GM19239 (cell line): Measurements from ENCODE around the gene FAM83B.
"Not testable (repeated sequence)": the region's sequence is repeated elsewhere in the genome, so short reads cannot be mapped to it uniquely, and the experiment has no call there.

Experiments
- DNase-seq: peaks from one replicate; pipeline ENCODE4 v3.0.0; 2011; ENCODE audit warnings: low spot score; ENCODE audit not compliant: insufficient read length
- FAIRE-seq: peaks from 2 replicates; lab custom pipeline; 2011; peaks lifted over from hg19 to GRCh38; lab: Jason Lieb, UNC

The FAM83B gene

GRCh38 chr6:54959820-54960219 is 113.2 kb downstream of the FAM83B start:
- DNase-seq: no peak
- FAIRE-seq: no peak

DNA sequence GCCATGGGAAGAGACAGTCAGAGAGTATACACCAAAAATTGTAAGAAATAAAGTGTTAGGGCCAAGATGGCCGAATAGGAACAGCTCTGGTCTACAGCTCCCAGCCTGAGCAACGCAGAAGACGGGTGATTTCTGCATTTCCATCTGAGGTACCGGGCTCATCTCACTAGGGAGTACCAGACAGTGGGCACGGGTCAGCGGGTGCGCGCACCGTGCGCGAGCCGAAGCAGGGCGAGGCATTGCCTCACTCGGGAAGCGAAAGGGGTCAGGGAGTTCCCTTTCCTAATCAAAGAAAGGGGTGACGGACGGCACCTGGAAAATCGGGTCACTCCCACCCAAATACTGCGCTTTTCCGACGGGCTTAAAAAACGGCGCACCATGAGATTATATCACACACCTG is 114.8 kb downstream of the FAM83B start:
- not testable (repeated sequence) for DNase-seq, FAIRE-seq

GRCh38 chr6:54970337-54970736 is 123.8 kb downstream of the FAM83B start:
- DNase-seq: no peak
- no peak for FAIRE-seq

DNA sequence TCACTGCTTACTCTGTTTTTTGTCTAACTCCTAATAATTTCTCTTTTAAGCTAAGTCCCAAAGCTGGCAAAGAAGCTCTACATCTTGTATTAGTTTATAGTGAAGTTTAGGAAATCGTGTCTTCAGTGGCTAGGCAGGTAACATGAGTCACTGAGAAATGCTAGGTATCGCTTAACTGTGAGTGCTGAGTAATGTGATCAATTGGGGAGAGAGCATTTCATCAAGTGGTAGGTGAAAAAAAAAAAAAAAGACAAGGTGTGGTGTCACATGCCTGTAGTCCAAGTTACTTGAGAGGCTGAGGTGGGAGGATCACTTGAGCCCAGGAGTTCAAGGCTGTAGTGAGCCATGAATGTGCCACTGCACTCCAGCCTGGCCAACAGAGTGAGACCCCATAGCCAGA is 125.3 kb downstream of the FAM83B start:
- FAIRE-seq (no peak), DNase-seq (no peak)

DNA sequence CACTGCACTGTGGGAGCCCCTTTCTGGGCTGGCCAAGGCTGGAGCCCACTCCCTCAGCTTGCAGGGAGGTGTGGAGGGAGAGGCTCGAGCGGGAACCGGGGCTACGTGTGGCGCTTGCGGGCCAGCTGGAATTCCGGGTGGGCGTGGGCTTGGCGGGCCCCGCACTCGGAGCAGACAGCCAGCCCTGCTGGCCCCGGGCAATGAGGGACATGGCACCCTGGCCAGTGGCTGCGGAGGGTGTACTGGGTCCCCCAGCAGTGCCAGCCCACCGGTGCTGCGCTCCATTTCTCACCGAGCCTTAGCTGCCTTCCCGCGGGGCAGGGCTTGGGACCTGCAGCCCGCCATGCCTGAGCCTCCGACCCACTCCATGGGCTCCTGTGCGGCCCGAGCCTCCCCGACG is 132.6 kb downstream of the FAM83B start:
- not testable (repeated sequence) for DNase-seq, FAIRE-seq

DNA sequence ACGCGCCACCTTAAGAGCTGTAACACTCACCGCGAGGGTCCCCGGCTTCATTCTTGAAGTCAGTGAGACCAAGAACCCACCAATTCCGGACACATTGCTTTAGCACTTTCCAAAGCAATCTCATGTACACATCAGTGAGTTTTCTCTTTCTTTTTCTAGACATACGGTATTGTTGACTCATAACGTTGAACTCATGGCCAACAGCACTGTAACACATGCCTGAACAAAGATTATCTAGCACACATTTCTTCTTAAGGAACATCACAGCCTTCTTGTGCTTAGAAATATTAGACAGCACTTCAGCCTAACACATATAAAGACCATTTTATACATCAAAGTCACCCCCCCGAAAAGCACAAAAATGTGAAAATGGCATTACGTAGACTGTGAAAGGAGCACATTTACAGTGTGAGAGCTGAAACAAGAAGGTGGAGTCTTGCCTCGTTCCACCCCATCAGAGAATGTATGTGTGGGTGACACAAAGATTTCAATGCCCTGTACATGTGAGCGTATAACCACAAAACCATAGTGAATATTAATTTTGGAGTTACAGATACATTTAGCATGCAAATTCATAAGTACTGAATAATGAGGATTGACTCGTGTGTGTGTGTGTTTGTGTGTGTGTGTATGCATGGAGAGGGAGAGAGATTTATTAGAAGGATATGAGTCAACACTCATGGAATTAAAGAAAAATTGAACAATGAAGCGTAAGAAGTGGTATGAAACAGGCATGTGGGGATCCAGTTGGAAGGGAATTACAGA is 134.1 kb downstream of the FAM83B start:
- DNase-seq: no peak

GRCh38 chr6:54981276-54981609 is 134.7 kb downstream of the FAM83B start:
- FAIRE-seq (no peak), DNase-seq (no peak)

More for the DNA sequence above, 134.1 kb downstream of the FAM83B start:
- no peak for FAIRE-seq

DNA sequence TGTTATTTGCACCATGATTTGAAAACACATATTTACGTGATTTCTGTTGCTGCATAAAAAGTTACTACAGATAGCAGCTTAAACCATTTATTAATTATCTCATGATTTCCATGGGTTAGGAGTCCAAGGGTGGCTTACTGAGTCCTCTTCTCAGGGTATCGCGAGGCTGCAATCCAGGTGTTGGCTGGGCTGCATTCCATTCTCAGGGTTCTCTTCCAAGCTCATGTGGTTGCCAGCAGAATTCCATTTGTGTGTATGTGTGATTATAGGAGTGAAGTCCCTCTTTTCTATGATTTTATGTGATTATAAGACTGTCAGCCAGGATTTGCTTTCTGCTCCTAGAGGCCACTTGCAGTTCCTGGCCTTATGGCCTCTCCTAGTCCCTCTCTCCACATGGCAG is 135.1 kb downstream of the FAM83B start:
- no peak for DNase-seq

GRCh38 chr6:54987633-54988290 is 141.2 kb downstream of the FAM83B start:
- FAIRE-seq (no peak), DNase-seq (no peak)

More for the DNA sequence above, 135.1 kb downstream of the FAM83B start:
- FAIRE-seq: no peak

GRCh38 chr6:54988576-54988975 is 142.0 kb downstream of the FAM83B start:
- no peak for FAIRE-seq
- DNase-seq: no peak

- no peak for DNase-seq
- no peak for FAIRE-seq
These were observed 143.4 kb downstream of the FAM83B start for GRCh38 chr6:54990001-54990400.
